MM.1S (cell line): ENCODE results near the gene LDB1.

ENCODE experiments used
- EZH2 ChIP-seq: fragments of 300-600 bp; sonication (generic); optimal IDR thresholded peaks from 2 replicates; pipeline ENCODE3; 2017; ENCODE audit warnings: low read depth, mild to moderate bottlenecking, antibody characterized with exemption, low read length, mixed read lengths
- EZH2phosphoT487 ChIP-seq: fragments of 300-600 bp; sonication (generic); IDR thresholded peaks from 2 replicates; pipeline ENCODE4 v1.6.1; 2018; ENCODE audit warnings: antibody characterized with exemption, low read length
- TF ChIP-seq, protein P1 (sequence below): fragments of 300-600 bp; sonication (generic); IDR thresholded peaks from 2 replicates; pipeline ENCODE4 v1.5.1; 2016; ENCODE audit warnings: antibody characterized with exemption, low read length, mixed read lengths

GRCh38 chr10:102141583-102142107 lies 21.5 kb upstream of the LDB1 start:
- TF ChIP-seq, protein P1, sequence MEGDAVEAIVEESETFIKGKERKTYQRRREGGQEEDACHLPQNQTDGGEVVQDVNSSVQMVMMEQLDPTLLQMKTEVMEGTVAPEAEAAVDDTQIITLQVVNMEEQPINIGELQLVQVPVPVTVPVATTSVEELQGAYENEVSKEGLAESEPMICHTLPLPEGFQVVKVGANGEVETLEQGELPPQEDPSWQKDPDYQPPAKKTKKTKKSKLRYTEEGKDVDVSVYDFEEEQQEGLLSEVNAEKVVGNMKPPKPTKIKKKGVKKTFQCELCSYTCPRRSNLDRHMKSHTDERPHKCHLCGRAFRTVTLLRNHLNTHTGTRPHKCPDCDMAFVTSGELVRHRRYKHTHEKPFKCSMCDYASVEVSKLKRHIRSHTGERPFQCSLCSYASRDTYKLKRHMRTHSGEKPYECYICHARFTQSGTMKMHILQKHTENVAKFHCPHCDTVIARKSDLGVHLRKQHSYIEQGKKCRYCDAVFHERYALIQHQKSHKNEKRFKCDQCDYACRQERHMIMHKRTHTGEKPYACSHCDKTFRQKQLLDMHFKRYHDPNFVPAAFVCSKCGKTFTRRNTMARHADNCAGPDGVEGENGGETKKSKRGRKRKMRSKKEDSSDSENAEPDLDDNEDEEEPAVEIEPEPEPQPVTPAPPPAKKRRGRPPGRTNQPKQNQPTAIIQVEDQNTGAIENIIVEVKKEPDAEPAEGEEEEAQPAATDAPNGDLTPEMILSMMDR: no peak
- no peak for TF ChIP-seq EZH2
- TF ChIP-seq EZH2phosphoT487: no peak
